SU-DHL-6 (cell line): Measurements from ENCODE around the gene STC2.

ENCODE experiments used
- H2AFZ ChIP-seq: fragments of 200-600 bp; sonication (generic); 2 replicates; pipeline ENCODE4 v1.6.1; 2014; ENCODE audit warnings: low read depth, mild to moderate bottlenecking, moderate library complexity, mixed read lengths, antibody characterized with exemption, low read length; ENCODE audit not compliant: severe bottlenecking
- H3F3A ChIP-seq: fragments of 200-600 bp; shearing (Covaris generic); 2 replicates; pipeline ENCODE4 v1.6.0; 2016; ENCODE audit warnings: antibody characterized with exemption, mild to moderate bottlenecking; ENCODE audit not compliant: insufficient read depth
- H3K27ac ChIP-seq: fragments of 200-600 bp; sonication (generic); 2 replicates; pipeline ENCODE4 v1.5.1; 2016; ENCODE audit warnings: low read depth, mild to moderate bottlenecking, low read length, moderate library complexity, mixed read lengths
- H3K27me3 ChIP-seq: fragments of 200-600 bp; sonication (generic), shearing (Covaris generic); 2 replicates; pipeline ENCODE4 v1.6.0; 2014; ENCODE audit warnings: mild to moderate bottlenecking, low read length
- H3K36me3 ChIP-seq: fragments of 200-600 bp; sonication (generic); 2 replicates; pipeline ENCODE4 v1.6.1; 2014; ENCODE audit warnings: mild to moderate bottlenecking, low read length, mixed read lengths
- H3K4me2 ChIP-seq: fragments of 300-600, 200-600 bp; shearing (Covaris generic), sonication (generic); 2 replicates; pipeline ENCODE4 v1.6.0; 2014; ENCODE audit warnings: low read length, low read depth, mild to moderate bottlenecking; ENCODE audit not compliant: poor library complexity, severe bottlenecking
- H3K4me3 ChIP-seq: fragments of 200-600 bp; sonication (generic); 2 replicates; pipeline ENCODE4 v1.5.1; 2014; ENCODE audit warnings: antibody characterized with exemption, low read length, mild to moderate bottlenecking, mixed read lengths; ENCODE audit not compliant: insufficient read depth, poor library complexity, severe bottlenecking
- H3K79me2 ChIP-seq: fragments of 200-600 bp; sonication (generic); 2 replicates; pipeline ENCODE4 v1.6.1; 2014; ENCODE audit warnings: mild to moderate bottlenecking, low read length, moderate library complexity; ENCODE audit not compliant: insufficient read depth
- H3K9ac ChIP-seq: fragments of 200-600 bp; sonication (generic); 2 replicates; pipeline ENCODE4 v1.7.0; 2014; ENCODE audit warnings: mild to moderate bottlenecking, low read length
- H3K9me2 ChIP-seq: fragments of 200-600 bp; sonication (generic); replicated peaks from 2 replicates; pipeline ENCODE4 v1.6.1; 2014; ENCODE audit warnings: low read length; ENCODE audit not compliant: insufficient read depth
- H3K9me3 ChIP-seq: fragments of 200-600 bp; sonication (generic); 2 replicates; pipeline ENCODE4 v1.6.1; 2014; ENCODE audit warnings: low read length, mixed read lengths; ENCODE audit not compliant: insufficient read depth
- H4K20me1 ChIP-seq: fragments of 200-600 bp; sonication (generic); 2 replicates; pipeline ENCODE4 v1.6.1; 2014; ENCODE audit warnings: low read depth, mild to moderate bottlenecking, antibody characterized with exemption, low read length, moderate library complexity, mixed read lengths
- EZH2phosphoT487 ChIP-seq: fragments of 200-600 bp; sonication (generic), shearing (Covaris generic); conservative IDR thresholded peaks from 2 replicates; pipeline ENCODE4 v1.6.1; 2018; ENCODE audit warnings: mild to moderate bottlenecking, antibody characterized with exemption, low read length, moderate library complexity, mixed read lengths
- TF ChIP-seq, protein P1 (sequence below): fragments of 200-600 bp; sonication (generic); IDR thresholded peaks from one replicate; pipeline ENCODE4 v1.5.1; 2017; ENCODE audit warnings: antibody characterized with exemption, mild to moderate bottlenecking, low read length, moderate library complexity; ENCODE audit not compliant: insufficient read depth, poor library complexity, severe bottlenecking

STC2 gene

DNA sequence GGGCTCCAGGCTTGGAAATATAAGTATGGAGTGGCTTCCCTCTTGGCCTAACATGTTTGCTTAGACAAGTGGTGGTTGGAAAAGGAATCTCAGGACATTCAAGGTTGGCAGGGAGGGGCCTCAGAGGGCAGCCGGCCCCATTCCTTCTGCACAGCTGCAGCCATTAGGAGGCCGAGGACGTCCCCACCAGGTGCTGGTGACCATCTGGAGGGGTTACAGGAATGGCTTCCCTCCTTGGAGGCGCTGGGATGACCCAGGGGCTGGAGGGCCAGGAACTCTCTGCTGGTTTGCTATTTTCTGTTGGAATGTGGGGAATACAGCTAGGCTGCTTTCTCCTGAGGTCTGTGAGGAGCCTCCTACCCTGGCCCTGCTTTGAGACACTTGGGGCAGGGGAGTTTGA, 18.5 kb downstream of the STC2 start:
- Histone ChIP-seq H3K4me2 (no peak overlapping the region), H3K27ac (no peak overlapping the region), H4K20me1 (no peaks in the 10 kb centered on the region), H3K4me3 (no peak overlapping the region), H3K9ac (no peak overlapping the region), H3K9me2 (no peaks in the 10 kb centered on the region), H3K9me3 (no peaks in the 10 kb centered on the region), H3K27me3 (no peaks in the 10 kb centered on the region), H2AFZ (no peak overlapping the region), H3F3A (no peaks in the 10 kb centered on the region), H3K36me3 (no peaks in the 10 kb centered on the region), H3K79me2 (no peaks in the 10 kb centered on the region)
- TF ChIP-seq EZH2phosphoT487: no peak
- TF ChIP-seq, protein P1, sequence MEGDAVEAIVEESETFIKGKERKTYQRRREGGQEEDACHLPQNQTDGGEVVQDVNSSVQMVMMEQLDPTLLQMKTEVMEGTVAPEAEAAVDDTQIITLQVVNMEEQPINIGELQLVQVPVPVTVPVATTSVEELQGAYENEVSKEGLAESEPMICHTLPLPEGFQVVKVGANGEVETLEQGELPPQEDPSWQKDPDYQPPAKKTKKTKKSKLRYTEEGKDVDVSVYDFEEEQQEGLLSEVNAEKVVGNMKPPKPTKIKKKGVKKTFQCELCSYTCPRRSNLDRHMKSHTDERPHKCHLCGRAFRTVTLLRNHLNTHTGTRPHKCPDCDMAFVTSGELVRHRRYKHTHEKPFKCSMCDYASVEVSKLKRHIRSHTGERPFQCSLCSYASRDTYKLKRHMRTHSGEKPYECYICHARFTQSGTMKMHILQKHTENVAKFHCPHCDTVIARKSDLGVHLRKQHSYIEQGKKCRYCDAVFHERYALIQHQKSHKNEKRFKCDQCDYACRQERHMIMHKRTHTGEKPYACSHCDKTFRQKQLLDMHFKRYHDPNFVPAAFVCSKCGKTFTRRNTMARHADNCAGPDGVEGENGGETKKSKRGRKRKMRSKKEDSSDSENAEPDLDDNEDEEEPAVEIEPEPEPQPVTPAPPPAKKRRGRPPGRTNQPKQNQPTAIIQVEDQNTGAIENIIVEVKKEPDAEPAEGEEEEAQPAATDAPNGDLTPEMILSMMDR: no peak

DNA sequence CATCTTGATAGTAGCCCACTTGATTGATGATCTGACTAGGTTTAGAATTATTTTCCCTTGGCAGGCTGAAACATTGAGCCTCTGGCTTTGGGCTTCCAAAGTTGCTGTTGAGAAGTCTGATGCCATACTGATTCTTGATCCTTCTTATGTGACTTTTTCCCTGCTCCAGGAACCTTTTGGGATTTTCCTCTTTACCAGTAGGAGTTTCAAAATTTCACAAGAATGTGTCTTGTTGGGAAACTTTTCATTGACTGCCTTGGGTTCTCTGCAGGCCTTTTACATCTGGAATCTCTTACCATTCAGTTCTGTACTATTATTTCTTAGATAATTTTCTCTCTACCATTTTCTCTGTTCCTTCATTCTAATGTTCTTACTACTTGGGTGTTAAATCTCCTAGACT, 20.0 kb downstream of the STC2 start:
- no peaks in the 10 kb centered on the region for H4K20me1 ChIP-seq

DNA sequence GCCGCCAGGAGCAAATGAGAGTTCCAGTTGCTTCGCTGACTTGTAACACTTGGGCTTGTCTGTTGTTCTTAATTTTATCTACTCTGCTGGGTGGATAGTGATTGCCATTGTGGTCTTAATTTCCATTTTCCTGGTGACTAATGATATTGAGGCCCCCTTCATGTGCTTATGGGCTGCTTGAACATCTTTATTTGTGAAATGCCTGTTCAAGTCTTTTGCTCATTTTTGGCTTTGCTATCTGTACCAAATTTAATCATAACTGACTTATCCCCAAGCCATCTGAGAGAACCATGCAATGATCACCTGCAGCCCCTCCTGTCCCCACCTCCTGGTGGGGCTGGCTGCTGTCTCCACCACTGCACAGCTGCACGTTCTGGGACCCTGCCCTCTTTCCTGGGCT, 20.5 kb downstream of the STC2 start:
- Histone ChIP-seq H2AFZ (no peak overlapping the region), H3K79me2 (no peaks in the 10 kb centered on the region), H3K9ac (no peak overlapping the region), H3K9me3 (no peaks in the 10 kb centered on the region), H4K20me1 (no peaks in the 10 kb centered on the region), H3F3A (no peaks in the 10 kb centered on the region), H3K27ac (no peak overlapping the region), H3K27me3 (no peaks in the 10 kb centered on the region), H3K9me2 (no peaks in the 10 kb centered on the region), H3K4me3 (no peak overlapping the region), H3K36me3 (no peaks in the 10 kb centered on the region), H3K4me2 (no peak overlapping the region)
- no peak for TF ChIP-seq EZH2phosphoT487
- TF ChIP-seq, protein P1: no peak

More for the DNA sequence above, 20.0 kb downstream of the STC2 start:
- H3K9me3 ChIP-seq: no peaks in the 10 kb centered on the region
- no peaks in the 10 kb centered on the region for H3F3A ChIP-seq
- no peak overlapping the region for H2AFZ ChIP-seq
- H3K27me3 ChIP-seq: no peaks in the 10 kb centered on the region
- H3K36me3 ChIP-seq: no peaks in the 10 kb centered on the region
- H3K9ac ChIP-seq: no peak overlapping the region
- TF ChIP-seq, protein P1: no peak
- TF ChIP-seq EZH2phosphoT487: no peak
- no peak overlapping the region for H3K27ac ChIP-seq
- no peak overlapping the region for H3K4me2 ChIP-seq
- H3K9me2 ChIP-seq: no peaks in the 10 kb centered on the region
- no peaks in the 10 kb centered on the region for H3K79me2 ChIP-seq
- no peak overlapping the region for H3K4me3 ChIP-seq

DNA sequence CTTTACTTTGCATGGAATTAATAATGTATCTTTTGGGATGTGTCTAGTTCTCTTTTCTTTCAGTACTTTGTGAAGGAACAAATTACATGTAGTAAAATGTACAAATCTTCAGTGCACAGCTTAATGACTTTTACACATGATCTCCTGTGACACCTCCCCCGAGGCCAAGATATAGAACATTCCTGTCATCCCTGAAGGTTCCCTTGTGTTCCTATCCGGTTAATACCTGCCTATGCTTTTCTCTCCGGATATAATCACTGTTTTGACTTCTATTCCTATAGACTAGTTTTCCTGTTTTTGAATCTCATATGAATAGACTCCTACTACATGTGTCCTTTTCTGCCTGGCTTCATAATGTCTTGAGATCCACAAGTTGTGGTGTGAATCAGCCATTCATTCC, 21.5 kb downstream of the STC2 start:
- H3K27ac ChIP-seq: no peak overlapping the region
- TF ChIP-seq, protein P1: no peak
- no peak for TF ChIP-seq EZH2phosphoT487
- H2AFZ ChIP-seq: no peak overlapping the region
- H3F3A ChIP-seq: no peaks in the 10 kb centered on the region
- no peaks in the 10 kb centered on the region for H3K9me2 ChIP-seq
- H3K4me2 ChIP-seq: no peak overlapping the region
- no peaks in the 10 kb centered on the region for H3K79me2 ChIP-seq
- H3K9me3 ChIP-seq: no peaks in the 10 kb centered on the region
- H3K9ac ChIP-seq: no peak overlapping the region
- H3K36me3 ChIP-seq: no peaks in the 10 kb centered on the region
- H3K4me3 ChIP-seq: no peak overlapping the region
- H4K20me1 ChIP-seq: no peaks in the 10 kb centered on the region
- H3K27me3 ChIP-seq: no peaks in the 10 kb centered on the region
